Activated T-cell treated with anti-CD3 and anti-CD28 coated beads for 48 hours (primary cell): ENCODE measurements around the gene MLLT3.
A peak's percentile ranks its signal among the peaks of the same experiment; 100 is the strongest.

Experiments
- DNase-seq: peaks from one replicate; pipeline ENCODE4 v3.0.0-alpha.2; 2020; ENCODE audit warnings: low read depth

The MLLT3 gene

GRCh38 chr9:20622330-20623020 lies at the start of gene MLLT3:
MLLT3 (minus strand) TSS chr9:20622499.
- peak; percentile 95 for DNase-seq

GRCh38 chr9:20671635-20672034 lies 49.3 kb upstream of the MLLT3 start:
- DNase-seq: no peak

DNA sequence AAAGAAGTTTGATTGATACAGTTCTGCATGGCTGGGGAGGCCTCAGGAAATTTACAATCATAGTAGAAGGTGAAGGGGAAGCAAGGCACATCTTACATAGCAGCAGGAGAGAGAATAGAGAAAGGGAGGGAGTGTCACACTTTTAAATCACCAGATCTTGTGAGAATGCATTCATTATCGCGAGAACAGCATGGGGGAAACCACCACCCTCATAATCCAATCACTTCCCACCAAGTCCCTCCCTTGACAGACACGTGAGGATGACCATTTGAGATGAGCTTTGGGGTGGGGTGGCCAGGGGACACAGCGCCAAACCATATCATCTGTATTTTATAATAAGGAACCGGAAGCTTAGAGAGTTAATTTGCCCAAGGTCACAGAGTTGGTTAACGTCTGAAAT lies 48.1 kb upstream of the MLLT3 start:
- DNase-seq: no peak

DNA sequence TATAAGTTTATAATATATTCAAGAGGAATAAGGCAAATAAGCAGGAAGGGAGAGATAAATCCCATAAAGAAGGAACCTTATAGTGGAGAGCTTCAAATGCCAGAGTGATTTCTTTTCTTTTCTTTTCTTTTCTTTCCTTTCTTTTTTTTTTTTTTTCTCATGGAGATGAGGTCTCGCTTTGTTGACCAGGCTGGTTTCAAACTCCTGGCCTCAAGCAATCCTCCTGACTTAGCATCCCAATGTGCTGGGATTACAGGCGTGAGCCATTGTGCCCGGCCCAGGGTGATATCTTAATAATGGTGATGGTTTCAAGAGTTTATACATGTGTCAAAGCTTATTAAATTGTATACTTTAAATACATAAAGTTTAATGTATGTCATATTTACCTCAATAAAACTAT lies 42.2 kb upstream of the MLLT3 start:
- DNase-seq: no peak

DNA sequence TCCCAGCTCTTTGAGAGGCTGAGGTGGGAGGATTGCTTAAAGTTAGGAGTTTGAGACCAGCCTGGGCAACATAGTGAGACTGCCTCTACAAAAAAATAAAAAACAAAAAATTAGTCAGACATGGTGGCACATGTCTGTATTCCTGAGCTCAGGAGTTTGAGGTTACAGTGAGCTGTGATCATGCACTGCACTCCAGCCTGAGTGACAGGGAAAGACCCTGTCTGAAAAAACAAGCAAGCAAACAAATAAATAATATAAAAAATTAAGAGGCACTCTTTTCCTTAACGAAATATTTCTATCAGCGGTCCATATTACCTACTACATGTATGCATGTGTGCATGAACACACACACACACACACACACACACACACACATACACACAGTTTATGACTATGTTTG lies 40.8 kb upstream of the MLLT3 start:
- no peak for DNase-seq

DNA sequence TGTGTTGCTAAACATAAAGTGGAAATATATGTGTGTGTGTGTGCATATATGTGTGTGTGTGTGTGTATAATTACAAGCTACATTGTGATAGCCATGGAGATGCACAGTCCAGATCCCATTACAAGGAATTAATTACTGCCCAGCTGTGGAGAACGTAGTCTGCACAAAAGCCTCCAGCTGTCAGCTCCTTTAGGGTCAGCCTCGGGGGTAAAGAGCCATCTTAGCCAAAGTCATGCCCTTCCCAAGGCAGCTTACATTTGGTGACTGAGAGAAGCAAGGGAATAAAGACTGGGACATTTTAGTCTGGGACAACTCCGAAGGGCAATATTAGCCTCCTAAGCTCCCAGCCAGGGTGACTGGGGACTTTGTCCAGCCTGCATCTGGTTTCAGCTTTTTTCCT lies 39.9 kb upstream of the MLLT3 start:
- no peak for DNase-seq

DNA sequence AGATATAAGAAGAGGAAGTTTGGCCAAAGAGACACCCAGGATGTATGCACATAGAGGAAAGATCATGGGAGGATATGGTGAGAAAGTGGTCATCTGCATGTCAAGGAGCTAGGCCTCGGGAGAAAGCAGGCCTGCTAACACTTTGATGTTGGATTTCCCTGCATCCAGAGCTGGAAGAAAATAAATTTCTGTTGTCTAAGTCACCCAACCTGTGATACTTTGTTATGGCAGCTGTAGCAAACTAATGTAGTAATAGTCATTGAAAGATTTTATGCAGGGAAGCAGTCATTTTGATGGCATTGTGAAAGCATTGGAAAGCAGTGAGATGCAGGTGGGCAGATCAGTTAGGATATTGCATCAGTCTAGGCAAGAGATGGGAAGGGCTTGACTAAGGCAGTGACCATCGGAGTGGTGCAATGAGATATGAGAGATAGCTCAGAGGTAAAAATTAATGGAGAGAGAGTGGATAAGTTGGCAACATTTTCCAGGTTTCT lies 37.2 kb upstream of the MLLT3 start:
- DNase-seq: no peak

- DNase-seq: no peak
Measured at GRCh38 chr9:20658677-20659473, 36.6 kb upstream of the MLLT3 start.

- DNase-seq: peak; percentile 3
Measured at GRCh38 chr9:20658246-20658667, 36.0 kb upstream of the MLLT3 start.

- DNase-seq: no peak
Measured at GRCh38 chr9:20651939-20652338, 29.6 kb upstream of the MLLT3 start.

GRCh38 chr9:20650750-20651299 lies 28.5 kb upstream of the MLLT3 start:
- no peak for DNase-seq

GRCh38 chr9:20650313-20650712 lies 28.0 kb upstream of the MLLT3 start:
- no peak for DNase-seq

DNA sequence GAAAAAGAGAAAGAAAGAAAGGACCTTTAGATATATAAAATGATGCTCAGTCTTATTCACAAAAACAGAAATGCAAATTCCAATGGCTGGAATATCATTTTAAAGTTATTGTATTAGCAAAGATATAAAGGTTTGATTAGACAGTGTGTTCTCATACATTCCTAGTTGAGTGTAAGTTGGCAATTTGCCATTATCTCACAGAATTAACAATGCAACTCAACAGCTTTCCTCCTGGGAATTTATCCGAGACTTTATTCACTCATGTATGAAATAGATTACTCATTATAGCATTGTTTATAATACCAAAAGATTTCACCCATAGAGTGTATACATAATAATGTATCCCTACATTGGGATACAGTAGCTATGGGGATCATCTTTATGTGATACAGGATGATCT lies 27.1 kb upstream of the MLLT3 start:
- no peak for DNase-seq

DNA sequence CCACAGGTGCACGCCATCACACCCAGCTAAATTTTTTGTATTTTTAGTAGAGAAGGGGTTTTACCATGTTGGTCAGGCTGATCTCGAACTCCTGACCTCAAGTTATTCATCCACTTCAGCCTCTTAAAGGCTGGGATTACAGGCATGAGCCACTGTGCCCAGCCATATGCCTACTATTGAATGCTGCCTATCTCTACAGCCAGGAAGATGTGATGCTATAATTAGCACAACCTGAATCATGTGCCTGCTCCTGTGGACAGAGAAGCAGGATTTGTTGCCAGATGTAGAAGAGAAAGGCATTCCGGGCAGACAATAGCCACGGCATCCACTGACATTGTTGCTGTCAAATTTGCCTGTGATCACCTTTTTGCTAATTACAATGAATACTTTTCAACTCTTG lies 24.4 kb upstream of the MLLT3 start:
- no peak for DNase-seq

DNA sequence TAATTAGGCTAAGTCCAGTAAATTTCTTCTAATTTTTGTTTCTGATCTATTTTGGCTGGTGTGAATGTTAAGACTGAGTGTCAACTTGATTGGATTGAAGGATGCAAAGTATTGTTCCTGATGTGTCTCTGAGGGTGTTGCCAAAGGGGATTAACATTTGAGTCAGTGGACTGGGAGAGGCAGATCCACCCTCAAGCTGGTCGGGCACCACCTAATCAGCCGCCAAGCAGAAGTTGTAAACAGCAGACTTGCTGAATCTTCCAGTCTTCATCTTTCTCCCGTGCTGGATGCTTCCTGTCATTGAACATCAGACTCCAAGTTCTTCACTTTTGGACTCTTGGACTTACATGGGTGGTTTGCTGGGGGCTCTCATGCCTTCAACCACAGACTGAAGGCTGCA lies 21.4 kb upstream of the MLLT3 start:
- no peak for DNase-seq

DNA sequence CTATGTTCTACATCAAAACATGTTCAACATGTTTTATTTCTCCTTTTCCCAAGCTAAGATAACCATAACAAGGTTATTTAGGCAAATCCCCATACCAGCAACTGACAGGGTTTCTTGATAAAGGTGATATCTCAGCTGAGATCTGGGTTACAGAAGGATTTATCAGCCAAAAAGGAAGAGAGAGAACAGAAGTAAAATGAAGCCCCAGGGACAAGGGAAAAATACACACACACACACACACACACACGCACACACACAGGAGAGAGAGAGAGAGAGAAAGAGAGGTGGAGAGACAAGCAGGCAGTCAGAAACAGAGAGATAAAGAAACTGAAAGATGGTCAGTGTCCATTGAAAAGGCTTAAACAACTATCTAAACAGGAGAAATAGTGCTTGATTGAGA lies 19.7 kb upstream of the MLLT3 start:
- no peak for DNase-seq

GRCh38 chr9:20640331-20641187 lies 18.3 kb upstream of the MLLT3 start:
- DNase-seq: peak; percentile 58

DNA sequence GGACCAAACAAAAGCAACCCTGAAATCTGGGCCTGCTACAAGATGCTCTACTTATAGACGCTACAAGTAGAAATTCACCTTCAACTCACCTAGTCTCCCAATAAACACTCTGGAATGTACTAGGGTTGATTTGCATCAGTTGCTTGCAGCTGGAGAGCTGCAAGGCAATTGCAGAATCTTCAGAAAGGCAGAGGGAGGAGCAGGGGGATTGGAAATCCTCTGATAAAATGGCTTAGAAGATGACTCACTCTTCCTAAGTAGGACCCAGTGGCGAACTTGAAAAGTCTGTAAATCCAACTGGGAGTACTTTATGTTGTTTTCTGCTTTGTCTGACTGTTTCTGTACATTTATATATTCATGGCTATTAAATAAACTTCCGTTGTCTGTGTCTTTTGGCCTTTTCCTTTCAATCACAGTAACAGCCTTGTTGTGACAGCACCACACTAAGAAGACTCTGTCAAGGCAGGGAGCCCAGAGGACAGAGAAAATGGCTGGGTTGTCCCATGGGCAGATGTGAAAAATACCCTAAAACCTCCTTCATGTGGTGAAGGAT lies 14.7 kb upstream of the MLLT3 start:
- no peak for DNase-seq

GRCh38 chr9:20634895-20635294 lies 12.6 kb upstream of the MLLT3 start:
- no peak for DNase-seq

GRCh38 chr9:20632705-20633104 lies 10.4 kb upstream of the MLLT3 start:
- DNase-seq: no peak

DNA sequence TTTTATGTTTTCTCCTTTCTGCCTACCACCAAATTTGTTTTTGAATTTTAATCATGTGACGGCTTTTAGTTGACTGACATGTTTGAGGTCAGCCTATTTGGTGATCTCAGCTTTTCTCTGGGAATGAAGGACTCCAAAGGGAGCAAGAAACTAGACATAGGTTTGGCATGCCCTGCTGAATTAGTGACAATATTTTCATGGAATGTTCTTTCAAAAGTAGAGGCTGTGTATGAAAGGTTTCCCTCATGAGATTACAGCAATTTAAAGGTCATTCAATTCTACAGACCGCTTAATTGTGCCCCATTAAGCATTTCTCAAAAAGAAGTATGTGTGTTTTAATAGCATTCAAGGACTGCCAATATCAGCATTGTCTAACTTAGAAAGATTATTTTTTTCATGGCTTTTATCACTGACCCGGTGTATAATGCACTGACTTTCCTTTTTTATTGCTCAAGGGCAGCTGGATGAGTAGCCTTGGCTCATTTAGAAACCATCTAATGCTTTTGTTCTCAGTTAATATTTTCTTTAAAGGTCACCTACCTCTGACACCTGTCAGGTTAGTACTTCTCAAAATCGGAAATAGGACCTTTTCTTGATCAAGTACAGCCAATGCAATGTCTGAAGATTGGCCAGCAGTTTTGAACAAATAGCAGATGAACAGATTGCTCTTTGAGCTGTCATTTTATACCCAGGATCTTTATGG lies 8.1 kb upstream of the MLLT3 start:
- DNase-seq: no peak
